ENCODE measurements around the gene RECQL5. TPM values are rescaled to one million over a fixed set of nuclear protein-coding genes. Genes with fewer than 3 reads are reported as not detected.

The RECQL5 gene
- total RNA-seq, 1 donor from 2014 or later, result 11.0 TPM

- H3K4me1 ChIP-seq (ENCODE audit: control insufficient read depth in 3 of 3, insufficient read depth in 3 of 3, low read length in 3 of 3), result no peaks in the 10 kb centered on the region
- H3K9me3 ChIP-seq (ENCODE audit: control insufficient read depth in 3 of 3, low read length in 3 of 3), result no peaks in the 10 kb centered on the region
- H3K9ac ChIP-seq (ENCODE audit: low read depth in 1 of 3, low read length in 3 of 3), result no peak overlapping the region
- no peaks in the 10 kb centered on the region for H3K27me3 ChIP-seq (ENCODE audit: control insufficient read depth in 3 of 3, insufficient read depth in 3 of 3, low read length in 3 of 3)
- peaks cover 26 to 43% (median 30%) of the 10 kb centered on the region in 3 donors for H3K36me3 ChIP-seq (ENCODE audit: control insufficient read depth in 3 of 3, insufficient read depth in 3 of 3, low read length in 3 of 3)
- no peak overlapping the region for H3K4me3 ChIP-seq (ENCODE audit: low read length in 3 of 3)
- no peak overlapping the region for H3K27ac ChIP-seq (ENCODE audit: low read depth, low read length)
These were observed 12.8 kb downstream of the RECQL5 start for GRCh38 chr17:75654176-75654575.

DNA sequence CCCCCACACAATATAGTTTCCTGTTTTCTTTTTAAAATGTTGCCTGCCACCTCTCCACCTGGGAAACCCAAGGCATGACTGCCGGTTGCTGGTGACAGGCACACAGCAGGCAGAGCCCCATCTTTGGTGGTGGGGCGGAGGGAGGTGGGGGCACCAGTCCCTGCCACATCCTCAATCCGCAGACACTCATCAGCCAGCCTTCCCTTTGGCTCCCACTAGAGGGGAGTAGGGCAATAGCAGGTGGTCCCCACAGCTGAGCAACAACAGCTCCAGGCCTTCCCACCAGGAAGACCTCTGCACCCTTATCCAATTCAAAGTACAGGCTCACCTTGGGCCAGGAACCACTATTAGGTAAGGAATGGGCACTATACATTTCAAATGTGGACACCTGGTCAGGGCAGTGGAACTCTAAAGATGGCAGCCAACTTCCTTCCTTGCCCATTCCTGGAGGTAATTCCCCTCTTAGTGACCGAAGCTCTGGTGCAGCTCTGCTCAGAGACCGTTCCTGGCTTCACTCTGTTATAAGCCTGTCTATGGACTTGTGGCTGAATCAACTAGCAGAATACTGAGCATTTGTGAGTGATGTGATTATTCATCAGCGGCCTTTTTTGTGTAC lies 13.9 kb downstream of the RECQL5 start:
- H3K4me3 ChIP-seq (ENCODE audit: low read length in 3 of 3), result no peak overlapping the region
- H3K27ac ChIP-seq (ENCODE audit: low read depth, low read length), result no peak overlapping the region
- H3K9me3 ChIP-seq (ENCODE audit: control insufficient read depth in 3 of 3, low read length in 3 of 3), result no peaks in the 10 kb centered on the region
- H3K27me3 ChIP-seq (ENCODE audit: control insufficient read depth in 3 of 3, insufficient read depth in 3 of 3, low read length in 3 of 3), result no peaks in the 10 kb centered on the region
- H3K36me3 ChIP-seq (ENCODE audit: control insufficient read depth in 3 of 3, insufficient read depth in 3 of 3, low read length in 3 of 3), result peaks cover 23 to 42% (median 29%) of the 10 kb centered on the region in 3 donors
- no peaks in the 10 kb centered on the region for H3K4me1 ChIP-seq (ENCODE audit: control insufficient read depth in 3 of 3, insufficient read depth in 3 of 3, low read length in 3 of 3)
- no peak overlapping the region for H3K9ac ChIP-seq (ENCODE audit: low read depth in 1 of 3, low read length in 3 of 3)

DNA sequence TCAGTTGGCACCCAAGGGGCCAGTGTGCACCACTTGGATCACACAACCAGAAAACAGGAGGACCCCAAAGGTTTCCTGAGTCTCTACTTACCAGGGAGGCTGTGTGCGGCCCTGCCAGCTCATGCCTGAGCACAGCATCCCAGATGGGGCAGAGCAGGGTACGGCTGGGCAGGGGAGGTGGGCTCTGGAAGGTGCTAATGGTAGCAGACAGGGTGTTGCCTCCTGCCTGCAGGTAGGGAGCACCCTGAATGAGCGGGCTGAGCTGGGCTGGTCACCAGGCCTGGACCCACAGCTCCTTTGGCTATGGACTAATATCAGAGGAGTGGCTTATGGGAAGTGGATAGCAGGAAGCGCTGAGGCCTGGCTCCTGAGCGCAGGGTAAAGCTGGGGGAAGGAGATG lies 14.6 kb downstream of the RECQL5 start:
- Histone ChIP-seq H3K9ac (ENCODE audit: low read depth in 1 of 3, low read length in 3 of 3) (no peak overlapping the region), H3K27me3 (ENCODE audit: control insufficient read depth in 3 of 3, insufficient read depth in 3 of 3, low read length in 3 of 3) (no peaks in the 10 kb centered on the region), H3K36me3 (ENCODE audit: control insufficient read depth in 3 of 3, insufficient read depth in 3 of 3, low read length in 3 of 3) (peaks cover 24 to 41% (median 28%) of the 10 kb centered on the region in 3 donors), H3K9me3 (ENCODE audit: control insufficient read depth in 3 of 3, low read length in 3 of 3) (no peaks in the 10 kb centered on the region), H3K4me3 (ENCODE audit: low read length in 3 of 3) (no peak overlapping the region), H3K27ac (ENCODE audit: low read depth, low read length) (no peak overlapping the region), H3K4me1 (ENCODE audit: control insufficient read depth in 3 of 3, insufficient read depth in 3 of 3, low read length in 3 of 3) (no peaks in the 10 kb centered on the region)

DNA sequence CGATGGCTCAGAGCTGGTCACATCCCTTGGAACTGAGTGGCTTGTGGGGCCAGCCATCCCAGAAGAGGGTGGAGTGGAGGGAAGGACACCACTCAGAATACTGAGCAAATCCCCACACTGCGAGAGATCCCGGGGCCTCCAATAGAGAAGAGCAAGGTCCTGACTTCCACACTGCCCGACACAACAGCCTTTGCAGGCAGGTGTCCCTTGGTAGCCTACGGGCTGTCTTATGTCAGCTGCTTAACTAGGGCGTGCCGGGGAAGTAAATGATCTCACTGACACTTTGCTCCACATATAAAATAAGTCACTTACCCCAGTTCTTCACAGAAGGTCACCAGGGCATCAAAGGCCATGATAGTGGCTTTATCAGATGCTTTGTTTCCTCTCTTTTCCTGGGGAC lies 16.1 kb downstream of the RECQL5 start:
- Histone ChIP-seq H3K9ac (ENCODE audit: low read depth in 1 of 3, low read length in 3 of 3) (no peak overlapping the region), H3K36me3 (ENCODE audit: control insufficient read depth in 3 of 3, insufficient read depth in 3 of 3, low read length in 3 of 3) (peaks cover 25 to 38% (median 30%) of the 10 kb centered on the region in 3 donors), H3K27ac (ENCODE audit: low read depth, low read length) (no peak overlapping the region), H3K4me3 (ENCODE audit: low read length in 3 of 3) (no peak overlapping the region), H3K4me1 (ENCODE audit: control insufficient read depth in 3 of 3, insufficient read depth in 3 of 3, low read length in 3 of 3) (peaks cover 0 to 2% (median 0%) of the 10 kb centered on the region in 3 donors), H3K27me3 (ENCODE audit: control insufficient read depth in 3 of 3, insufficient read depth in 3 of 3, low read length in 3 of 3) (no peaks in the 10 kb centered on the region), H3K9me3 (ENCODE audit: control insufficient read depth in 3 of 3, low read length in 3 of 3) (no peaks in the 10 kb centered on the region)

DNA sequence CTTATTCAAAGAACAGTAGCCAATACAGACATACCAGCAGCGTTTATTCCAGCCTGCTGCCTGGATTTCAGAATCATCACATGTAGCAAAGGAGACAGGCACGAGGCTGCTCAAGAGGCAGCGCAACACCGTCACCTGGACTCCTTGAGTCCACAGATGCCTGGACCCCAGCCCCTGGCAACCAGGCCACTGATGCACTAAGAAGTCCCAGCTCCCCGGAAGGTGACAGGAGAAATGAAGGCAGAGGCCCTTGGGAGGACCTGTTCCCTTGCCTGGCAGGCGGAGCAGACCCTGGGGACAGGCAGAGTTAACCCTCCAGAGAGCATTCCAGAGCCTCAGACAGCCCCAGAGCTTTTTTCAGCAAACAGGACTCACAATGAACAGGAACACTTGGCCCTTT lies 17.3 kb downstream of the RECQL5 start:
- Histone ChIP-seq H3K9ac (ENCODE audit: low read depth in 1 of 3, low read length in 3 of 3) (no peak overlapping the region), H3K36me3 (ENCODE audit: control insufficient read depth in 3 of 3, insufficient read depth in 3 of 3, low read length in 3 of 3) (peaks cover 25 to 33% (median 32%) of the 10 kb centered on the region in 3 donors)

DNA sequence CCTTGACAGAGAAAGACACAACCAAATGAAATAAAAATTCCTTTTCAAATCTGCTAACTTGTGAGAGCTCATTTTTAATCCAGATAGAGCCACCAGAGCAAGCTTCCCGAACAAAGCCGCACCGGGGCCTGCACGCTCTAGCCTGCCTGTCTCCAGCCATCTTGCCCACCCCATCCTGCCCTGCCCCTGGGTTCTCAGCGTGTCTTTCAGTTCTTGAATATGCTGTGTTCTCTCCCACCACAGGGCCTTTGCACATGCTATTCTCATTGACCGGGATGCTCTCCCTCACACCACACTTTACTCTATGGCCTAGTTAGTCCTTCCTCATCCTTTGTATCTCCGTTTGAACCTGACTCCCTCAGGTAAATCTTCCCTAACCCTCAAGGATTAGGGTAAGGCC lies 19.0 kb downstream of the RECQL5 start:
- Histone ChIP-seq H3K9ac (ENCODE audit: low read depth in 1 of 3, low read length in 3 of 3) (no peak overlapping the region), H3K27me3 (ENCODE audit: control insufficient read depth in 3 of 3, insufficient read depth in 3 of 3, low read length in 3 of 3) (no peaks in the 10 kb centered on the region), H3K4me1 (ENCODE audit: control insufficient read depth in 3 of 3, insufficient read depth in 3 of 3, low read length in 3 of 3) (peaks cover 0 to 2% (median 0%) of the 10 kb centered on the region in 3 donors), H3K9me3 (ENCODE audit: control insufficient read depth in 3 of 3, low read length in 3 of 3) (no peaks in the 10 kb centered on the region), H3K4me3 (ENCODE audit: low read length in 3 of 3) (no peak overlapping the region), H3K27ac (ENCODE audit: low read depth, low read length) (no peak overlapping the region), H3K36me3 (ENCODE audit: control insufficient read depth in 3 of 3, insufficient read depth in 3 of 3, low read length in 3 of 3) (peaks cover 28 to 32% (median 28%) of the 10 kb centered on the region in 3 donors)

More for the DNA sequence above, 17.3 kb downstream of the RECQL5 start:
- Histone ChIP-seq H3K27ac (ENCODE audit: low read depth, low read length) (no peak overlapping the region), H3K9me3 (ENCODE audit: control insufficient read depth in 3 of 3, low read length in 3 of 3) (no peaks in the 10 kb centered on the region), H3K27me3 (ENCODE audit: control insufficient read depth in 3 of 3, insufficient read depth in 3 of 3, low read length in 3 of 3) (no peaks in the 10 kb centered on the region), H3K4me3 (ENCODE audit: low read length in 3 of 3) (no peak overlapping the region), H3K4me1 (ENCODE audit: control insufficient read depth in 3 of 3, insufficient read depth in 3 of 3, low read length in 3 of 3) (peaks cover 0 to 2% (median 0%) of the 10 kb centered on the region in 3 donors)

DNA sequence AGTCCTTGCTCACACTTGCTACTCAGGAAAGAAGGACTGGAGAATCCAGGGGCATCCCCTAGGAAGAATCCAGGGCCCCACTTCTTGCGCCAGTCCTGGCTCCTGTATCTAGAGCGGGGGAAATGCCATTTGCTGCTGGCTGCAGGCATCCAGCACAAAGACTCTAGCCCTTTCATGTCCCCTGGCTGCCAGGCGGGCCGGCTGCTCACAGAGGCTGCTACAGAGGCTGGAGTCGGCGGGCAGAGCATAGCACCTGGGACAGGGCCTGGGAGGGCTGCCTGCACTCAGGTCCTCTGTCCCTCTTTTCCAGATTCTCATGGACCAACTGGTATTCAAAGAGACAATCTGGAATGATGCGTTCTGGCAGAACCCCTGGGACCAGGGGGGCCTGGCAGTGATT lies 19.9 kb downstream of the RECQL5 start:
- H3K27me3 ChIP-seq (ENCODE audit: control insufficient read depth in 3 of 3, insufficient read depth in 3 of 3, low read length in 3 of 3), result no peaks in the 10 kb centered on the region
- no peak overlapping the region for H3K9ac ChIP-seq (ENCODE audit: low read depth in 1 of 3, low read length in 3 of 3)
- H3K4me3 ChIP-seq (ENCODE audit: low read length in 3 of 3), result no peak overlapping the region
- peaks cover 0 to 2% (median 0%) of the 10 kb centered on the region in 3 donors for H3K4me1 ChIP-seq (ENCODE audit: control insufficient read depth in 3 of 3, insufficient read depth in 3 of 3, low read length in 3 of 3)
- H3K27ac ChIP-seq (ENCODE audit: low read depth, low read length), result no peak overlapping the region
- H3K9me3 ChIP-seq (ENCODE audit: control insufficient read depth in 3 of 3, low read length in 3 of 3), result no peaks in the 10 kb centered on the region
- H3K36me3 ChIP-seq (ENCODE audit: control insufficient read depth in 3 of 3, insufficient read depth in 3 of 3, low read length in 3 of 3), result peaks cover 27 to 28% (median 28%) of the 10 kb centered on the region in 3 donors

DNA sequence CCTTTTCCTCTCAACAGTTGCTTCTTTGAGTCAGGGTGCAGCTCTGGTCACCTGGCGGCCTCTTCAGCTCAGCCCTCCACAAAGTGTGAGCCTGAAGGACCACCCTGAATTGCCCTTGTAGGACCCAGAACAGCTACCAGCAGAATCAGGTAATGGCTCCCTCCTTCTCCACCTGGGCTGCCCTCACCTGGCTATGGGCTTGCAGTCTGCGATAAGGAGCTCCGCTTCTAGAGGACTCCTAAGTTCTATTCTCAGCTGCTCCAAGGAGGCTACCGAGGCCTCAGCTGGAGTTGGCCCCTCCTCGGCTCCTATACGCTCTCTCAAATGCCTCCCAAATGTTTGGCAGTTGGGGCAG lies 20.3 kb downstream of the RECQL5 start:
- peaks cover 2 to 4% (median 3%) of the 10 kb centered on the region in 3 donors for H3K4me1 ChIP-seq (ENCODE audit: control insufficient read depth in 3 of 3, insufficient read depth in 3 of 3, low read length in 3 of 3)
- H3K4me3 ChIP-seq (ENCODE audit: low read length in 3 of 3), result no peak overlapping the region
- no peak overlapping the region for H3K9ac ChIP-seq (ENCODE audit: low read depth in 1 of 3, low read length in 3 of 3)
- peaks cover 28 to 32% (median 28%) of the 10 kb centered on the region in 3 donors for H3K36me3 ChIP-seq (ENCODE audit: control insufficient read depth in 3 of 3, insufficient read depth in 3 of 3, low read length in 3 of 3)
- H3K9me3 ChIP-seq (ENCODE audit: control insufficient read depth in 3 of 3, low read length in 3 of 3), result no peaks in the 10 kb centered on the region
- no peak overlapping the region for H3K27ac ChIP-seq (ENCODE audit: low read depth, low read length)
- no peaks in the 10 kb centered on the region for H3K27me3 ChIP-seq (ENCODE audit: control insufficient read depth in 3 of 3, insufficient read depth in 3 of 3, low read length in 3 of 3)

DNA sequence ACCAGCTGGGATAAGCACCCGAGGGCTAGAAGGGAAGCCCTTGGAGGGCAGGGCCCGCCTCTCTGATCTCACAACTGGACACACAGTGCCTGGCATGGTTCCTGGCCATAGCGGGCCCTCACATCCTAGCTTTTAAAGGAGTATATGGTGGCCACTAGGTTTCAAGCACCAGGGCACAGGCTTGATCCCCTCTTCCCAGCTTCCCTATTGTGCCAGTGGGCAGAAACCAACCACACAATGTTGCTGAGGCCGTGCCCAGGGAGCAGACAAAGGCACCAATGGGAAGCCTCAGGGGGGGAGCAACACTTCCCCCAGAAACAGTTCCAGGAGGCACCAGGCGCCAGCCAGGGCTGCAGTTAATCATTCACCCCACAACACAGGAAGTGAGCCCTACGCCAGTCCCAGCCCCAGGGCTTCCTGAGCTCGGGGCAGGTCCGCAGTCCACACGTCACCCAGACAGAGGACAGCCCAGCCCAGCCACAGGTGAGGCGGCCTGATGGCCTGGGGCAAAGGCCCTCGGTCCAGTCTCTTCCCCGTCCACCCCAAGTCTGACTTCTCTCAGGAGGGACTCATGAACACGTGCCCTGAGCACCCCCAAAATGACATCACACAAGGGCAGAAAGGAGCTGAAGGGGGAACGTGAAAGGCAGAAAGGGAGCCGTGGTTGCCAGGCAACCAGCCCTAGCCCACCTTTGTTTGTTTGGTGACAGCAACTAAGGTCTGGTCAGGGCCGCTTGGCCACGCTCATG lies 20.9 kb downstream of the RECQL5 start:
- Histone ChIP-seq H3K36me3 (ENCODE audit: control insufficient read depth in 3 of 3, insufficient read depth in 3 of 3, low read length in 3 of 3) (peaks cover 27% of the 10 kb centered on the region in 3 donors), H3K4me1 (ENCODE audit: control insufficient read depth in 3 of 3, insufficient read depth in 3 of 3, low read length in 3 of 3) (peaks cover 5 to 9% (median 7%) of the 10 kb centered on the region in 3 donors), H3K9ac (ENCODE audit: low read depth in 1 of 3, low read length in 3 of 3) (no peak overlapping the region), H3K9me3 (ENCODE audit: control insufficient read depth in 3 of 3, low read length in 3 of 3) (no peaks in the 10 kb centered on the region), H3K4me3 (ENCODE audit: low read length in 3 of 3) (no peak overlapping the region), H3K27ac (ENCODE audit: low read depth, low read length) (no peak overlapping the region), H3K27me3 (ENCODE audit: control insufficient read depth in 3 of 3, insufficient read depth in 3 of 3, low read length in 3 of 3) (no peaks in the 10 kb centered on the region)

- peaks cover 5 to 9% (median 9%) of the 10 kb centered on the region in 3 donors for H3K4me1 ChIP-seq (ENCODE audit: control insufficient read depth in 3 of 3, insufficient read depth in 3 of 3, low read length in 3 of 3)
- no peak overlapping the region for H3K27ac ChIP-seq (ENCODE audit: low read depth, low read length)
- H3K27me3 ChIP-seq (ENCODE audit: control insufficient read depth in 3 of 3, insufficient read depth in 3 of 3, low read length in 3 of 3), result no peaks in the 10 kb centered on the region
- peaks cover 21 to 22% (median 22%) of the 10 kb centered on the region in 3 donors for H3K36me3 ChIP-seq (ENCODE audit: control insufficient read depth in 3 of 3, insufficient read depth in 3 of 3, low read length in 3 of 3)
- H3K4me3 ChIP-seq (ENCODE audit: low read length in 3 of 3), result no peak overlapping the region
- no peaks in the 10 kb centered on the region for H3K9me3 ChIP-seq (ENCODE audit: control insufficient read depth in 3 of 3, low read length in 3 of 3)
- H3K9ac ChIP-seq (ENCODE audit: low read depth in 1 of 3, low read length in 3 of 3), result no peak overlapping the region
These were observed 21.5 kb downstream of the RECQL5 start for GRCh38 chr17:75645501-75645888.
